Neural cell (in vitro differentiated cells): ENCODE data around the gene CFHR4.

Experiments
- EP300 ChIP-seq: fragments of 450-650 bp; conservative IDR thresholded peaks from 2 replicates; pipeline ENCODE4 v1.6.1; 2014; ENCODE audit warnings: antibody characterized with exemption, mild to moderate bottlenecking, moderate library complexity; ENCODE audit not compliant: poor library complexity, severe bottlenecking
- EZH2 ChIP-seq: fragments of 200-600, 300-800 bp; shearing (Covaris generic), sonication (generic); IDR thresholded peaks from 2 replicates; pipeline ENCODE4 v1.6.1; 2014; ENCODE audit warnings: antibody characterized with exemption, low read length, borderline replicate concordance, mild to moderate bottlenecking; ENCODE audit not compliant: insufficient read depth, poor library complexity, severe bottlenecking
- MXI1 ChIP-seq: fragments of 450-650 bp; conservative IDR thresholded peaks from 2 replicates; pipeline ENCODE4 v1.6.1; 2014; ENCODE audit warnings: antibody characterized with exemption, mild to moderate bottlenecking; ENCODE audit not compliant: poor library complexity, severe bottlenecking
- POLR2AphosphoS5 ChIP-seq: IDR thresholded peaks from 2 replicates; pipeline ENCODE4 v1.6.1; 2012
- RAD21 ChIP-seq: fragments of 450-650 bp; conservative IDR thresholded peaks from 2 replicates; pipeline ENCODE4 v1.6.1; 2014; ENCODE audit warnings: antibody characterized with exemption, mild to moderate bottlenecking, moderate library complexity
- REST ChIP-seq: IDR thresholded peaks from 2 replicates; pipeline ENCODE4 v1.6.1; 2012; ENCODE audit warnings: borderline replicate concordance
- SMC3 ChIP-seq: fragments of 450-650 bp; conservative IDR thresholded peaks from 2 replicates; pipeline ENCODE4 v1.6.1; 2014; ENCODE audit warnings: antibody characterized with exemption, mild to moderate bottlenecking, moderate library complexity; ENCODE audit not compliant: poor library complexity
- TAF1 ChIP-seq: IDR thresholded peaks from 2 replicates; pipeline ENCODE4 v1.6.1; 2012; ENCODE audit warnings: low read depth
- TF ChIP-seq, protein P1 (sequence below): fragments of 450-650 bp; IDR thresholded peaks from 2 replicates; pipeline ENCODE4 v1.5.1; 2014; ENCODE audit warnings: antibody characterized with exemption, mild to moderate bottlenecking, moderate library complexity; ENCODE audit not compliant: poor library complexity, severe bottlenecking

DNA sequence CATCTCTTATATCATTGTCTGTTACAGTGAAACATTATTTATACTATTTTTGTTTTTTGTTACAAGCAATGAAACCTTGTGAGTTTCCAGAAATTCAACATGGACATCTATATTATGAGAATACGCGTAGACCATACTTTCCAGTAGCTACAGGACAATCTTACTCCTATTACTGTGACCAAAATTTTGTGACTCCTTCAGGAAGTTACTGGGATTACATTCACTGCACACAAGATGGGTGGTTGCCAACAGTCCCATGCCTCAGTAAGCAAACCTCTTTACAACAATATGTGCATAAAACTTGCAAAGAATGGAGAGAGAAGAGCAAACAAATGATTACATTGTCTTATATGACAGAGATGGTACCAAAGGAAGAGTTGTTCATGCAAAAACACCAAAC lies 22.4 kb downstream of the CFHR4 start:
- no peak for TF ChIP-seq EZH2
- TF ChIP-seq POLR2AphosphoS5 = no peak
- TF ChIP-seq, protein P1, sequence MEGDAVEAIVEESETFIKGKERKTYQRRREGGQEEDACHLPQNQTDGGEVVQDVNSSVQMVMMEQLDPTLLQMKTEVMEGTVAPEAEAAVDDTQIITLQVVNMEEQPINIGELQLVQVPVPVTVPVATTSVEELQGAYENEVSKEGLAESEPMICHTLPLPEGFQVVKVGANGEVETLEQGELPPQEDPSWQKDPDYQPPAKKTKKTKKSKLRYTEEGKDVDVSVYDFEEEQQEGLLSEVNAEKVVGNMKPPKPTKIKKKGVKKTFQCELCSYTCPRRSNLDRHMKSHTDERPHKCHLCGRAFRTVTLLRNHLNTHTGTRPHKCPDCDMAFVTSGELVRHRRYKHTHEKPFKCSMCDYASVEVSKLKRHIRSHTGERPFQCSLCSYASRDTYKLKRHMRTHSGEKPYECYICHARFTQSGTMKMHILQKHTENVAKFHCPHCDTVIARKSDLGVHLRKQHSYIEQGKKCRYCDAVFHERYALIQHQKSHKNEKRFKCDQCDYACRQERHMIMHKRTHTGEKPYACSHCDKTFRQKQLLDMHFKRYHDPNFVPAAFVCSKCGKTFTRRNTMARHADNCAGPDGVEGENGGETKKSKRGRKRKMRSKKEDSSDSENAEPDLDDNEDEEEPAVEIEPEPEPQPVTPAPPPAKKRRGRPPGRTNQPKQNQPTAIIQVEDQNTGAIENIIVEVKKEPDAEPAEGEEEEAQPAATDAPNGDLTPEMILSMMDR = no peak
- TF ChIP-seq EP300 = no peak
- no peak for TF ChIP-seq MXI1
- no peak for TF ChIP-seq RAD21
- no peak for TF ChIP-seq TAF1
- TF ChIP-seq REST = no peak
- TF ChIP-seq SMC3 = no peak
